Neural cell (in vitro differentiated cells): ENCODE data around the gene ABCA8.

Source experiments
- EP300 ChIP-seq: fragments of 450-650 bp; conservative IDR thresholded peaks from 2 replicates; pipeline ENCODE4 v1.6.1; 2014; ENCODE audit warnings: antibody characterized with exemption, mild to moderate bottlenecking, moderate library complexity; ENCODE audit not compliant: poor library complexity, severe bottlenecking
- EZH2 ChIP-seq: fragments of 200-600, 300-800 bp; shearing (Covaris generic), sonication (generic); IDR thresholded peaks from 2 replicates; pipeline ENCODE4 v1.6.1; 2014; ENCODE audit warnings: antibody characterized with exemption, low read length, borderline replicate concordance, mild to moderate bottlenecking; ENCODE audit not compliant: insufficient read depth, poor library complexity, severe bottlenecking
- MXI1 ChIP-seq: fragments of 450-650 bp; conservative IDR thresholded peaks from 2 replicates; pipeline ENCODE4 v1.6.1; 2014; ENCODE audit warnings: antibody characterized with exemption, mild to moderate bottlenecking; ENCODE audit not compliant: poor library complexity, severe bottlenecking
- POLR2AphosphoS5 ChIP-seq: IDR thresholded peaks from 2 replicates; pipeline ENCODE4 v1.6.1; 2012
- RAD21 ChIP-seq: fragments of 450-650 bp; conservative IDR thresholded peaks from 2 replicates; pipeline ENCODE4 v1.6.1; 2014; ENCODE audit warnings: antibody characterized with exemption, mild to moderate bottlenecking, moderate library complexity
- SMC3 ChIP-seq: fragments of 450-650 bp; conservative IDR thresholded peaks from 2 replicates; pipeline ENCODE4 v1.6.1; 2014; ENCODE audit warnings: antibody characterized with exemption, mild to moderate bottlenecking, moderate library complexity; ENCODE audit not compliant: poor library complexity
- TAF1 ChIP-seq: IDR thresholded peaks from 2 replicates; pipeline ENCODE4 v1.6.1; 2012; ENCODE audit warnings: low read depth
- TF ChIP-seq, protein P1 (sequence below): fragments of 450-650 bp; IDR thresholded peaks from 2 replicates; pipeline ENCODE4 v1.5.1; 2014; ENCODE audit warnings: antibody characterized with exemption, mild to moderate bottlenecking, moderate library complexity; ENCODE audit not compliant: poor library complexity, severe bottlenecking
- TF ChIP-seq, protein P2 (sequence below): IDR thresholded peaks from 2 replicates; pipeline ENCODE4 v1.6.1; 2012; ENCODE audit warnings: borderline replicate concordance

DNA sequence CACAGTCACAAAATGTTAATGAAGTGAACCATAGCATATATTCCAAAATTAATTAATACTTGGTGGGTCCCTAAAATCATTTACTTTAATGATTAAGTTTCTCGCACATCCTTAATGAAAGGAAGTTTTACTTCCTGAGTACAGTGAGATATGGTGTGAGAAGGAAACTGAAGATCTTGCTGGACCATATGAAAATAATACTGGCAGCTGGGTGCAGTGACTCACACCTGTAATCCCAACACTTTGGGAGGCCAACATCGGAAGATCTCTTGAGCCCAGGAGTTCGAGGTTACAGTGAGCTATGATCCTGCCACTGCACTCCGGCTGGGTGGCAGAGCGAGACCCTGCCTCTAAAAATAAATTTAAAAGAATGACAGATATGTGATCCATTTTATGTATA lies 62.5 kb downstream of the ABCA8 start:
- TF ChIP-seq POLR2AphosphoS5 (no peak), EZH2 (no peak), EP300 (no peak), RAD21 (no peak), MXI1 (no peak), SMC3 (no peak), TAF1 (no peak)
- TF ChIP-seq, protein P1, sequence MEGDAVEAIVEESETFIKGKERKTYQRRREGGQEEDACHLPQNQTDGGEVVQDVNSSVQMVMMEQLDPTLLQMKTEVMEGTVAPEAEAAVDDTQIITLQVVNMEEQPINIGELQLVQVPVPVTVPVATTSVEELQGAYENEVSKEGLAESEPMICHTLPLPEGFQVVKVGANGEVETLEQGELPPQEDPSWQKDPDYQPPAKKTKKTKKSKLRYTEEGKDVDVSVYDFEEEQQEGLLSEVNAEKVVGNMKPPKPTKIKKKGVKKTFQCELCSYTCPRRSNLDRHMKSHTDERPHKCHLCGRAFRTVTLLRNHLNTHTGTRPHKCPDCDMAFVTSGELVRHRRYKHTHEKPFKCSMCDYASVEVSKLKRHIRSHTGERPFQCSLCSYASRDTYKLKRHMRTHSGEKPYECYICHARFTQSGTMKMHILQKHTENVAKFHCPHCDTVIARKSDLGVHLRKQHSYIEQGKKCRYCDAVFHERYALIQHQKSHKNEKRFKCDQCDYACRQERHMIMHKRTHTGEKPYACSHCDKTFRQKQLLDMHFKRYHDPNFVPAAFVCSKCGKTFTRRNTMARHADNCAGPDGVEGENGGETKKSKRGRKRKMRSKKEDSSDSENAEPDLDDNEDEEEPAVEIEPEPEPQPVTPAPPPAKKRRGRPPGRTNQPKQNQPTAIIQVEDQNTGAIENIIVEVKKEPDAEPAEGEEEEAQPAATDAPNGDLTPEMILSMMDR = no peak
- TF ChIP-seq, protein P2, sequence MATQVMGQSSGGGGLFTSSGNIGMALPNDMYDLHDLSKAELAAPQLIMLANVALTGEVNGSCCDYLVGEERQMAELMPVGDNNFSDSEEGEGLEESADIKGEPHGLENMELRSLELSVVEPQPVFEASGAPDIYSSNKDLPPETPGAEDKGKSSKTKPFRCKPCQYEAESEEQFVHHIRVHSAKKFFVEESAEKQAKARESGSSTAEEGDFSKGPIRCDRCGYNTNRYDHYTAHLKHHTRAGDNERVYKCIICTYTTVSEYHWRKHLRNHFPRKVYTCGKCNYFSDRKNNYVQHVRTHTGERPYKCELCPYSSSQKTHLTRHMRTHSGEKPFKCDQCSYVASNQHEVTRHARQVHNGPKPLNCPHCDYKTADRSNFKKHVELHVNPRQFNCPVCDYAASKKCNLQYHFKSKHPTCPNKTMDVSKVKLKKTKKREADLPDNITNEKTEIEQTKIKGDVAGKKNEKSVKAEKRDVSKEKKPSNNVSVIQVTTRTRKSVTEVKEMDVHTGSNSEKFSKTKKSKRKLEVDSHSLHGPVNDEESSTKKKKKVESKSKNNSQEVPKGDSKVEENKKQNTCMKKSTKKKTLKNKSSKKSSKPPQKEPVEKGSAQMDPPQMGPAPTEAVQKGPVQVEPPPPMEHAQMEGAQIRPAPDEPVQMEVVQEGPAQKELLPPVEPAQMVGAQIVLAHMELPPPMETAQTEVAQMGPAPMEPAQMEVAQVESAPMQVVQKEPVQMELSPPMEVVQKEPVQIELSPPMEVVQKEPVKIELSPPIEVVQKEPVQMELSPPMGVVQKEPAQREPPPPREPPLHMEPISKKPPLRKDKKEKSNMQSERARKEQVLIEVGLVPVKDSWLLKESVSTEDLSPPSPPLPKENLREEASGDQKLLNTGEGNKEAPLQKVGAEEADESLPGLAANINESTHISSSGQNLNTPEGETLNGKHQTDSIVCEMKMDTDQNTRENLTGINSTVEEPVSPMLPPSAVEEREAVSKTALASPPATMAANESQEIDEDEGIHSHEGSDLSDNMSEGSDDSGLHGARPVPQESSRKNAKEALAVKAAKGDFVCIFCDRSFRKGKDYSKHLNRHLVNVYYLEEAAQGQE = no peak
